IPS-20b (cell line): ENCODE data around the gene NMRK2.
A peak's percentile ranks its signal among the peaks of the same experiment; 100 is the strongest.

ENCODE experiments used
- H3K27ac ChIP-seq: one replicate; pipeline ENCODE4 v1.5.1; 2013; ENCODE audit warnings: low read length
- H3K27me3 ChIP-seq: 2 replicates; pipeline ENCODE4 v1.6.1; 2013; ENCODE audit warnings: mild to moderate bottlenecking, low read length, inconsistent platforms; ENCODE audit not compliant: insufficient read depth
- H3K36me3 ChIP-seq: 2 replicates; pipeline ENCODE4 v1.6.1; 2013; ENCODE audit warnings: low read depth, mild to moderate bottlenecking, inconsistent platforms, low read length, moderate library complexity; ENCODE audit not compliant: insufficient read depth
- H3K4me1 ChIP-seq: 2 replicates; pipeline ENCODE4 v1.6.1; 2013; ENCODE audit warnings: mild to moderate bottlenecking, control low read depth, inconsistent platforms, low read length, moderate library complexity; ENCODE audit not compliant: insufficient read depth
- H3K4me3 ChIP-seq: 2 replicates; pipeline ENCODE4 v1.5.1; 2013; ENCODE audit warnings: mild to moderate bottlenecking, low read length, inconsistent platforms
- H3K9ac ChIP-seq: 2 replicates; pipeline ENCODE4 v1.6.1; 2013; ENCODE audit warnings: low read depth, mild to moderate bottlenecking, inconsistent platforms, low read length, moderate library complexity
- H3K9me3 ChIP-seq: 2 replicates; pipeline ENCODE4 v1.6.1; 2013; ENCODE audit warnings: mild to moderate bottlenecking, low read depth, low read length, inconsistent platforms; ENCODE audit not compliant: insufficient read depth

The NMRK2 gene

DNA sequence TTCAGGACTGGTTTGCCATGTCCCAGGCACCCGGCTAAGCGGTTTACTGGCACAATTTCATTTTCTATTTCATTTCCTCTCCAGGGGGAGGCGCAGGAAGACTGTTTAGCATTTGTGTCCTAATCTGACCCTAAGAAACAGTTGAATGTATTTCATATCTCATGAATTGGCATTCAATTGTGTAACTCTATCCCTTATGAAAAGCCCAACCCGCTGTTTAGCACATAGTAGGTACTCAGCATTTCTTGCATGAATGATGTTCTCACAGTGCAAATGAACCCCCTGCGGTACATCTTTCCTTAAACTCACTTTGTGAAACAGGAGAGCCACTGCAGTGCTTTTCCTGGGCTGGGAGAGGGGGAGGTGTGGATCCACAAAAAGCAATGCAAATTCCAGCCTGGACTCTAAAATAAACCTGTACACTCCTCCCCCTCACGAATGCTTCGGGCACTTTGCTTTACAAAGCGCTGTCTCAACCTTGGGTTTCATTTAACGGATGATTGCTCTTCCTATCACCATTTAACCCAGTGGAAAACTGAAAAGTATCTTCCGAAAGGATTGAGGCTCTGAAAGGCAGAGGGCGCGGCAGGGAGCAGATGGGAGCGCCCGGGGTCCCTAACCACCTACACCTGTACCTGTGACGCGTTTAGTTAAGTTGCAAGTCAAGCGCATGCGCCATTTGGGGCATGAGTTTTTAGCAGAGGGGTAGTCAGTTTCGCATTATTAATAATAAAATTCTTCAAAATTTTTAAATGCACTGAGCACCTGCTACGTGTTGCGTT is 53.6 kb downstream of the NMRK2 start:
- Histone ChIP-seq H3K4me3 (peak overlapping the region; percentile 87), H3K27me3 (peaks cover 4% of the 10 kb centered on the region; the same call in 1 of the 2 replicates), H3K9me3 (no peaks in the 10 kb centered on the region), H3K4me1 (peaks cover 20% of the 10 kb centered on the region), H3K36me3 (peaks cover 36% of the 10 kb centered on the region), H3K9ac (no peak overlapping the region), H3K27ac (no peak overlapping the region)

DNA sequence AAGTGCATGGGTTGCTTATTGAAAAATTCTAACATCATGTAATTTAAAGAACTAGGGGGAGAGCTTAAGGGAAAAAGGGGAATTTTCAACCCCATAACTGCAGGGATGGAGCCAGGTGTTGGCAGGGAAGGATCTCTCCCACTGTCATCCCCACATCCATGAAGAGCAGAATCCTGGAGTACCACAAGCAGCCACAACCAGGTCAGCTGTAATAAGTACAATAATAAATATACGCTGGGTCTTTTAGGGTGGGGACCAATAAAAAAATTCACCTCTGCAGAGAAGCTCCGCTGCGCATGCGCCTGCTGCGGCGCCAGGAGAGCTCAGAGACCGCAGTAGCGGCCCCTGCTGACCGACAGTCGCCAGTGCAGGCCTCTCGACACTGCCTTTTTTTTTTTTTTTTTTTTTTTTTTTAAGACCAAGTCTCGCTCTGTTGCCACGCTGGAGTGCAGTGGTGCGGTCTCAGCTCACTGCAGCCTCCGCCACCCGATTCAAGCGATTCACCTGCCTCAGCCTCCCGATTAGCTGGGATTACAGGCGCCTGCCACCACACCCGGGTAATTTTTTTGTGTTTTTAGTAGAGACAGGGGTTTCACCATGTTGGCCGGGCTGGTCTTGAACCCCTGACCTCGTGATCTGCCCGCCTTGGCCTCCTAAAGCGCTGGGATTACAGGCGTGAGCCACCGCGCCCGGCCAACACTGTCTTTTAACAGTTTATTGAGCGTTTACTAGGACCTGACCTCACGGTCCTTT is 54.9 kb downstream of the NMRK2 start:
- no peak overlapping the region for H3K27ac ChIP-seq
- no peak overlapping the region for H3K9ac ChIP-seq
- peaks cover 20% of the 10 kb centered on the region for H3K4me1 ChIP-seq
- peaks cover 22% of the 10 kb centered on the region for H3K36me3 ChIP-seq
- no peaks in the 10 kb centered on the region for H3K9me3 ChIP-seq
- peaks cover 4% of the 10 kb centered on the region; the same call in 1 of the 2 replicates for H3K27me3 ChIP-seq
- peak overlapping the region; percentile 57 for H3K4me3 ChIP-seq

DNA sequence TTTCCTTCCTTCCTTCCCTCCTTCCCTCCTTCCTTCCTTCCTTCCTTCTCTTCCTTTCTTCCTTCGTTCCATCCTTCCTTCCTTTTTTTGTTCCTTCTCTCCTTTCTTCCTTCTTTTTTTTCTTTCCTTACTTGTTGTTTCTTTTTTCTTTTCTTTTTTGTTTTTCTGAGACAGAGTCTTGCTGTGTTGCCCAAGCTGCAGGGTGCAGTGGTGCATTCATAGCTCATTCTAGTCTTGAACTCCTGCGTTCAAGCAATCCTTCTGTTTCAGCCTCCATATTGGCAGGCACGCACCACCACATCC is 57.9 kb downstream of the NMRK2 start:
- no peak overlapping the region for H3K27ac ChIP-seq
- peaks cover 13% of the 10 kb centered on the region; the same call in 1 of the 2 replicates for H3K4me1 ChIP-seq
- H3K9me3 ChIP-seq = no peaks in the 10 kb centered on the region
- no peak overlapping the region for H3K4me3 ChIP-seq
- H3K27me3 ChIP-seq = peaks cover 4% of the 10 kb centered on the region; the same call in 1 of the 2 replicates
- no peak overlapping the region for H3K9ac ChIP-seq
- H3K36me3 ChIP-seq = no peaks in the 10 kb centered on the region
